IMR-90 (cell line): ENCODE measurements around the gene PYGB. TPM values are rescaled to one million over a fixed set of nuclear protein-coding genes. Genes with fewer than 3 reads are reported as not detected.

Experiments used
- CHD1 ChIP-seq: IDR thresholded peaks from 2 replicates; pipeline ENCODE4 v1.6.1; 2012; ENCODE audit warnings: low read depth, low read length, improper control_type of control experiment
- polyA plus RNA-seq, 3 experiments: library from polyadenylated mRNA; depleted of rRNA; stranded (reverse); fragments of >200 nt; gene quantifications; 2 replicates each; pipeline ENCODE4 v1.2.3, GENCODE V29; 2012; ENCODE audit warnings: low replicate concordance in 1 of 3
- total RNA-seq: library from RNA; depleted of rRNA; stranded (reverse); fragments of >200 nt; gene quantifications from 2 replicates; pipeline ENCODE4 v1.2.3, GENCODE V29; 2012
- TF ChIP-seq, protein P1 (sequence below): fragments of 150-350 bp; IDR thresholded peaks from 2 replicates; pipeline ENCODE4 v1.6.1; 2017; ENCODE audit warnings: mild to moderate bottlenecking, antibody characterized with exemption, low read length, low read depth

Gene PYGB
- total and polyA plus RNA-seq, 2 of the 4 experiments (the other 2 are of a cell fraction), result 72.4 to 83.1 TPM

DNA sequence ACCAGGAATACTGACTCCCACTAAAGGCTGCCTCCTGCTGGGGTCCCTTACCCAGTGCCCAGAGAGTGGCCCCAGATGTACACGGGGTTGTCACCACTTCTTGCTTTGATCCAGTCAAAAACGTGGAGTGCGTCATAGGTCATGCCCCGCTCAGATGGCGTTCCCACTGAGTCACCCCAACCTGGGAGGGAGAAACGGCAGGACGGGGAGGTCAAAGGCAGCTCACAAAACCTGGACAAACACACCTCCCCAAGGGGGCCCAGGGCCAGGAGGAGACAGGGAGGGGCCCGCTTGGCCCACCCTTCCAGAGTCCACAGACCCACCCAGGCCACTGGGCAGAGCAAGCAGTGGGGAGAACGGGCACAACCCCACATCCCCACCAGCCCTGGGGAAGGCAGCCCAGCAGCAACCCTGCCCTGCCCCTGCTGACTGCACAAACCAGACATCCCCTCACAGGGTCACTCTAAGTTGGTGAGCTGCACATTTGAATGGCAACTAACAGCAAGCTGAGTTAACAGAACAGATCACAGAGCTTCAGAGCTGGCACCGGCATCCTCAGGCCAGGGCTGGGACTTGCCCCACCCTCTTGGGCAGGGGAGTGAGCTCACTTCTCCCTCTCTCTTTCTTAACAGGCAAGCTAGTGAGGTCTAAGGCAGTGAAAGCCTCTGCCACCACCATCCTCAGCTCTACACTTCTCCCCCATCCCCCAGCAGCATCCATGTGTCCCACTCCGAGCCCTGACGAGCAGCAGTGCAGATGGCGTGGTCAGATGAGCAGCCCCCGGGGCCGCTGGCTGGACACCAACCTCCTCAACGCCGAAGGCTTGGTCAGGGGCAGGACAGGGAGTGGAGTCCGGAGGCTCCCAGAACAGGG lies 61.7 kb downstream of the PYGB start (continued):
- TF ChIP-seq, protein P1, sequence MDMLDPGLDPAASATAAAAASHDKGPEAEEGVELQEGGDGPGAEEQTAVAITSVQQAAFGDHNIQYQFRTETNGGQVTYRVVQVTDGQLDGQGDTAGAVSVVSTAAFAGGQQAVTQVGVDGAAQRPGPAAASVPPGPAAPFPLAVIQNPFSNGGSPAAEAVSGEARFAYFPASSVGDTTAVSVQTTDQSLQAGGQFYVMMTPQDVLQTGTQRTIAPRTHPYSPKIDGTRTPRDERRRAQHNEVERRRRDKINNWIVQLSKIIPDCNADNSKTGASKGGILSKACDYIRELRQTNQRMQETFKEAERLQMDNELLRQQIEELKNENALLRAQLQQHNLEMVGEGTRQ, result no peak
- TF ChIP-seq CHD1, result no peak
